Measurements from ENCODE around the gene NME3.

NME3 gene

DNA sequence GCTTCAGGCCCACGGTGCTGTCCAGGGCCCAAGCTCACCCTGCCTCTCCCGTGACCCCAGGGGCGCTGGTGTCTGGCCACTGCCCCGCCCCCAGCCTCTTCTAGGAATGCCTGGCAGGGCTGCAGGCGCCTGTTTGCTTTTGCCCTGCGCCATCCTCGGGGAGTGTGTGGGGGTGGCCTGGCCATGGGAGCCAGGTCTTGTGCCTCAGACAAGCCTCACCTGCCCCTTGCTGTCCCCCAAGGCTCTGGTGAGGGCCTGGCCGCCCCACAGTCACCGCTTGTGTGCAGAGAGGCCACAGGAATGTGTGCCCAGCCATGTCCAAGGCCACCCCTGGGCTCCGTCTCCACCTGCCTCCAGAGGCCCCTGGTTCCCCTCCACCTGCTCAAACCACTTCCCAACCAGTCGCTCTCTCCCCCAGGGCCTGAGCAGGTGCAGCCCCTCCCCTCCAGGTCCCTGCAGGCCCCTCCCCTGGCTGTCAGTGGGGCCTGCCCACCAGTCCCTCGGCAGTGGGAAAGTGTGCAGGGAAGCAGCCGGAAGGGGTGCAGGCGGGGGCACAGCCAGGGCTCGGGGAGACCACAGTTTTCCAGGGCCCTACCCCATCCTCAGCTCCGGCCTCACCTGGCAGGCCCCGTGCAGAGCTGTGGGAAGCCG, 23.0 kb upstream of the NME3 start:
- in situ Hi-C loops (cut with HindIII; ENCODE audit: low sequenced_read_pairs) = no loop called here
- DNase-seq (ENCODE audit: low read depth, low spot score) = no peak
- no peak overlapping the region for H3K4me3 ChIP-seq (ENCODE audit: low read depth, low read length)
- TF ChIP-seq CTCF (IDR thresholded peaks at IDR 0.05; ENCODE audit: low read depth, low read length) = no peak

DNA sequence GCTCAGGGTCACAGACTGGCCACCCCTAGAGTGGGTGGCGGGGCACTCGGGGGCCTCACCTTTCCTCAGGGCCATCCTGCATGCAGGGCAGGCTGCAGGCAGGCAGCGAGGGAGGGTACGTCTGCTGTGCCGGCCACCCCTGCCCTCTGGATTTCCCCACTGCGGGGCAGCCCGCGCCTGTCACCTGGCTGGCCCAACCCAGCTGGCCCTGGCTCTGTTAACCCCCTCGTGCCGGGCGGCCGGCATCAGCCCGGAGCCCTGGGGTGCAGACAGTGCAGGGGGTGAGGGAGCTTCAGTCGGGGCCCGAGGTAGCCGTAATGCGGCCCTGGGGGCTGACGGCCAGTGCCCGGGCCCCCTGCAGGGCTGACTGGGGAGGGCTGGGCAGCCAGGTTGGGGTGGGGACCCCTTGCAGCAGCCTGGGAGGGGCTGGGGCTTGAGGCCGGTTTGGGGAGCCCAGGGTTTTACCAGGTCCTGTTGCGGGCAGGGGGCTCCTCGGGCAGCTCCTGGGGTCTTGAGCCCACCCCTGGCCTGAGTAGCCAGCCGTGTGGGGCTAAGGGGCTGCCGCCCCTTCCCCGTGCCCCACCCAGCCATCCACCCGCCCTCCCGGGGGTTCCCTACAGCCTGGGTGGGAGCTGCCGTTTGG, 22.4 kb upstream of the NME3 start, which contains the start of gene IGFALS:
Gene IGFALS (minus strand): TSS at position 128 of the 643 bp plus-strand sequence. CDS start 53 bp downstream, at position 75.
- H3K4me3 ChIP-seq (ENCODE audit: low read depth, low read length) = no peak within 1 kb of the TSS
- in situ Hi-C loops (cut with HindIII; ENCODE audit: low sequenced_read_pairs) = no loop called here
- DNase-seq (ENCODE audit: low read depth, low spot score) = no peak
- no peak for TF ChIP-seq CTCF (IDR thresholded peaks at IDR 0.05; ENCODE audit: low read depth, low read length)

- H3K4me3 ChIP-seq (ENCODE audit: low read depth, low read length) = no peak overlapping the region
- no peak for DNase-seq (ENCODE audit: low read depth, low spot score)
- no peak for TF ChIP-seq CTCF (IDR thresholded peaks at IDR 0.05; ENCODE audit: low read depth, low read length)
- in situ Hi-C loops (cut with HindIII; ENCODE audit: low sequenced_read_pairs) = no loop called here
Observed at GRCh38 chr16:1792836-1793577, 21.7 kb upstream of the NME3 start.

- DNase-seq (ENCODE audit: low read depth, low spot score) = no peak
- in situ Hi-C loops (cut with HindIII; ENCODE audit: low sequenced_read_pairs) = no loop called here
- H3K4me3 ChIP-seq (ENCODE audit: low read depth, low read length) = no peak overlapping the region
- no peak for TF ChIP-seq CTCF (IDR thresholded peaks at IDR 0.05; ENCODE audit: low read depth, low read length)
Observed at GRCh38 chr16:1791943-1792812, 20.8 kb upstream of the NME3 start.

GRCh38 chr16:1791256-1791942, 20.1 kb upstream of the NME3 start:
- no peak for DNase-seq (ENCODE audit: low read depth, low spot score)
- TF ChIP-seq CTCF (IDR thresholded peaks at IDR 0.05; ENCODE audit: low read depth, low read length) = no peak
- in situ Hi-C loops (cut with HindIII; ENCODE audit: low sequenced_read_pairs) = no loop called here
- H3K4me3 ChIP-seq (ENCODE audit: low read depth, low read length) = no peak overlapping the region
